Fibroblast of villous mesenchyme (primary cell): ENCODE results near the gene KRT6B. TPM values are rescaled to one million over a fixed set of nuclear protein-coding genes. Genes with fewer than 3 reads are reported as not detected.

Experiments
- DNase-seq: peaks from one replicate; pipeline ENCODE4 v3.0.0-alpha.2; 2010; ENCODE audit warnings: low read depth
- H3K4me3 ChIP-seq: 2 replicates; pipeline ENCODE4 v1.5.1; 2011; ENCODE audit warnings: low read depth, mild to moderate bottlenecking, low read length
- CTCF ChIP-seq: IDR thresholded peaks from 2 replicates; pipeline ENCODE4 v1.5.1; 2012; ENCODE audit warnings: low read depth, mild to moderate bottlenecking, low read length; ENCODE audit not compliant: insufficient read depth
- total RNA-seq: library from RNA; depleted of rRNA; stranded (reverse); fragments of >200 nt; gene quantifications from 2 replicates; pipeline ENCODE4 v1.2.3, GENCODE V29; 2012

The KRT6B gene
- total RNA-seq, 1 donor, result not detected

GRCh38 chr12:52419656-52420055, 32.3 kb downstream of the KRT6B start:
- no peak overlapping the region for H3K4me3 ChIP-seq
- peak; percentile 42 for DNase-seq
- no peak for TF ChIP-seq CTCF

GRCh38 chr12:52418576-52419110, 33.3 kb downstream of the KRT6B start:
- TF ChIP-seq CTCF, result no peak
- no peak for DNase-seq
- no peak overlapping the region for H3K4me3 ChIP-seq

GRCh38 chr12:52417740-52418139, 34.2 kb downstream of the KRT6B start:
- no peak for TF ChIP-seq CTCF
- no peak for DNase-seq
- H3K4me3 ChIP-seq, result no peak overlapping the region

- no peak for TF ChIP-seq CTCF
- no peak overlapping the region for H3K4me3 ChIP-seq
- no peak for DNase-seq
These were observed 35.2 kb downstream of the KRT6B start for GRCh38 chr12:52416795-52417194.

- peak; percentile 88 for DNase-seq
- TF ChIP-seq CTCF, result no peak
- H3K4me3 ChIP-seq, result no peak overlapping the region
These were observed 35.8 kb downstream of the KRT6B start for GRCh38 chr12:52415870-52416750.

- H3K4me3 ChIP-seq, result no peak overlapping the region
- DNase-seq, result no peak
- no peak for TF ChIP-seq CTCF
These were observed 37.0 kb downstream of the KRT6B start for GRCh38 chr12:52414936-52415335.
